ENCODE results near the gene PHACTR4. TPM values are rescaled to one million over a fixed set of nuclear protein-coding genes. Genes with fewer than 3 reads are reported as not detected.

Gene PHACTR4
- total and polyA plus RNA-seq, 2 of the 13 experiments (the other 11 are each of a cell fraction or from before 2014, with no cell fraction given), result 13.9 to 17.1 TPM

DNA sequence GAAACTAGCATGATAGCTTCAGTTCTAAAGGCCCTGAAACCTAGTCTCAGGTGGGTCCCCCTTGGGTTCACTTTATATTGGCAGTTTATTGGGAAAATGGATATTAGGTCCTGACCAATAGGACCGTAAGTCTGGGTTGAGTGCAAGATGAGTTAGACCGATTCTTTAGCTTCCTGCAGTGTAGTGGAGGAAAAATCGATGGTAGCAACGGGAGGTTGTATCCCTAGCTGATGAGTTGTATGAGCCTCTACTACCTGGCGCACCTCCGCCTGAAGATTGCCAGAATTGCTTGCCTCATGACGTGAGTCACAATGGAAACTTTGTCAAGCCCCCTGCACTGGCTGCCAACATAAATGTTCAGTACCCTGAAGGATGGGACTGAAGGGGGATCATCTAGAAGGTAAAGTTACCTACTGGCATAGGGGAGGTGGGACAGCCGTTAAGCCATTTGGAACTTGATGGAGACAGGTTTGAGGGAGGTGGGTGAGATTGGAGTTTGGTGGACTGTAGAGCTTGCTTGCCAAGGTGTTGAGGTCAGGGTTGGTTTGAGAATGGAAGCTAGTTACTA, 140.2 kb downstream of the PHACTR4 start (continued):
- TF ChIP-seq, protein P1, sequence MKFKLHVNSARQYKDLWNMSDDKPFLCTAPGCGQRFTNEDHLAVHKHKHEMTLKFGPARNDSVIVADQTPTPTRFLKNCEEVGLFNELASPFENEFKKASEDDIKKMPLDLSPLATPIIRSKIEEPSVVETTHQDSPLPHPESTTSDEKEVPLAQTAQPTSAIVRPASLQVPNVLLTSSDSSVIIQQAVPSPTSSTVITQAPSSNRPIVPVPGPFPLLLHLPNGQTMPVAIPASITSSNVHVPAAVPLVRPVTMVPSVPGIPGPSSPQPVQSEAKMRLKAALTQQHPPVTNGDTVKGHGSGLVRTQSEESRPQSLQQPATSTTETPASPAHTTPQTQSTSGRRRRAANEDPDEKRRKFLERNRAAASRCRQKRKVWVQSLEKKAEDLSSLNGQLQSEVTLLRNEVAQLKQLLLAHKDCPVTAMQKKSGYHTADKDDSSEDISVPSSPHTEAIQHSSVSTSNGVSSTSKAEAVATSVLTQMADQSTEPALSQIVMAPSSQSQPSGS (CRISPR knock-in tag; IDR thresholded peaks at IDR 0.05), result peak; percentile 37; the same call in 1 of the 2 replicates
- TF ChIP-seq POLR2G (IDR thresholded peaks at IDR 0.05; ENCODE audit: low read depth, low read length) (peak; percentile 76), RFXAP (CRISPR knock-in tag; IDR thresholded peaks at IDR 0.05; ENCODE audit: borderline replicate concordance) (peak; percentile 42; the same call in 1 of the 2 replicates), ZFX (CRISPR knock-in tag; IDR thresholded peaks at IDR 0.05; ENCODE audit: low read depth) (peak; percentile 22; the same call in 1 of the 2 replicates), ZNF878 (CRISPR knock-in tag; IDR thresholded peaks at IDR 0.05) (peak; percentile 63; the same call in 1 of the 2 replicates), AFF4 (CRISPR knock-in tag; IDR thresholded peaks at IDR 0.05) (0 out of 2 replicates have a peak, but pooled peaks have one; percentile 85), KLF6 (CRISPR knock-in tag; IDR thresholded peaks at IDR 0.05) (0 out of 2 replicates have a peak, but pooled peaks have one; percentile 66), HMG20B (CRISPR knock-in tag; conservative IDR thresholded peaks at IDR 0.05) (0 out of 2 replicates have a peak, but pooled peaks have one; percentile 8), SSRP1 (CRISPR knock-in tag; IDR thresholded peaks at IDR 0.05) (peak; percentile 100), ZNF792 (CRISPR knock-in tag; IDR thresholded peaks at IDR 0.05) (peak; percentile 10; the same call in 1 of the 2 replicates), POLR2AphosphoS5 (IDR thresholded peaks at IDR 0.05; ENCODE audit: low read depth, low read length) (peak; percentile 86), ZNF598 (CRISPR knock-in tag; IDR thresholded peaks at IDR 0.05; ENCODE audit: borderline replicate concordance) (no peak), AKAP8 (CRISPR knock-in tag; IDR thresholded peaks at IDR 0.05) (peak; percentile 22), YEATS4 (CRISPR knock-in tag; IDR thresholded peaks at IDR 0.05; ENCODE audit: borderline replicate concordance) (peak; percentile 38; the same call in 1 of the 2 replicates), ZNF414 (CRISPR knock-in tag; IDR thresholded peaks at IDR 0.05) (no peak), RARA (CRISPR knock-in tag; IDR thresholded peaks at IDR 0.05) (no peak)
- TF ChIP-seq, protein P2, sequence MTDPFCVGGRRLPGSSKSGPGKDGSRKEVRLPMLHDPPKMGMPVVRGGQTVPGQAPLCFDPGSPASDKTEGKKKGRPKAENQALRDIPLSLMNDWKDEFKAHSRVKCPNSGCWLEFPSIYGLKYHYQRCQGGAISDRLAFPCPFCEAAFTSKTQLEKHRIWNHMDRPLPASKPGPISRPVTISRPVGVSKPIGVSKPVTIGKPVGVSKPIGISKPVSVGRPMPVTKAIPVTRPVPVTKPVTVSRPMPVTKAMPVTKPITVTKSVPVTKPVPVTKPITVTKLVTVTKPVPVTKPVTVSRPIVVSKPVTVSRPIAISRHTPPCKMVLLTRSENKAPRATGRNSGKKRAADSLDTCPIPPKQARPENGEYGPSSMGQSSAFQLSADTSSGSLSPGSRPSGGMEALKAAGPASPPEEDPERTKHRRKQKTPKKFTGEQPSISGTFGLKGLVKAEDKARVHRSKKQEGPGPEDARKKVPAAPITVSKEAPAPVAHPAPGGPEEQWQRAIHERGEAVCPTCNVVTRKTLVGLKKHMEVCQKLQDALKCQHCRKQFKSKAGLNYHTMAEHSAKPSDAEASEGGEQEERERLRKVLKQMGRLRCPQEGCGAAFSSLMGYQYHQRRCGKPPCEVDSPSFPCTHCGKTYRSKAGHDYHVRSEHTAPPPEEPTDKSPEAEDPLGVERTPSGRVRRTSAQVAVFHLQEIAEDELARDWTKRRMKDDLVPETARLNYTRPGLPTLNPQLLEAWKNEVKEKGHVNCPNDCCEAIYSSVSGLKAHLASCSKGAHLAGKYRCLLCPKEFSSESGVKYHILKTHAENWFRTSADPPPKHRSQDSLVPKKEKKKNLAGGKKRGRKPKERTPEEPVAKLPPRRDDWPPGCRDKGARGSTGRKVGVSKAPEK (CRISPR knock-in tag; IDR thresholded peaks at IDR 0.05; ENCODE audit: borderline replicate concordance), result 0 out of 2 replicates have a peak, but pooled peaks have one; percentile 28
